Activated T-helper 9 cell treated with anti-CD3 and anti-CD28 coated beads, Interleukin-2, amount 50 U/mL, for 16 hours (primary cell): ENCODE results near the gene GDAP1L1.
"Not testable (repeated sequence)": the region's sequence is repeated elsewhere in the genome, so short reads cannot be mapped to it uniquely, and the experiment has no call there.

ENCODE experiments used
- DNase-seq: peaks from one replicate; pipeline ENCODE4 v3.0.0-alpha.2; 2020; ENCODE audit warnings: low read depth

GDAP1L1 gene

GRCh38 chr20:44302736-44303135 lies 55.6 kb downstream of the GDAP1L1 start:
- no peak for DNase-seq

- no peak for DNase-seq
Observed at GRCh38 chr20:44304383-44304782, 57.3 kb downstream of the GDAP1L1 start.

- DNase-seq = no peak
Observed at GRCh38 chr20:44306927-44307326, 59.8 kb downstream of the GDAP1L1 start.

DNA sequence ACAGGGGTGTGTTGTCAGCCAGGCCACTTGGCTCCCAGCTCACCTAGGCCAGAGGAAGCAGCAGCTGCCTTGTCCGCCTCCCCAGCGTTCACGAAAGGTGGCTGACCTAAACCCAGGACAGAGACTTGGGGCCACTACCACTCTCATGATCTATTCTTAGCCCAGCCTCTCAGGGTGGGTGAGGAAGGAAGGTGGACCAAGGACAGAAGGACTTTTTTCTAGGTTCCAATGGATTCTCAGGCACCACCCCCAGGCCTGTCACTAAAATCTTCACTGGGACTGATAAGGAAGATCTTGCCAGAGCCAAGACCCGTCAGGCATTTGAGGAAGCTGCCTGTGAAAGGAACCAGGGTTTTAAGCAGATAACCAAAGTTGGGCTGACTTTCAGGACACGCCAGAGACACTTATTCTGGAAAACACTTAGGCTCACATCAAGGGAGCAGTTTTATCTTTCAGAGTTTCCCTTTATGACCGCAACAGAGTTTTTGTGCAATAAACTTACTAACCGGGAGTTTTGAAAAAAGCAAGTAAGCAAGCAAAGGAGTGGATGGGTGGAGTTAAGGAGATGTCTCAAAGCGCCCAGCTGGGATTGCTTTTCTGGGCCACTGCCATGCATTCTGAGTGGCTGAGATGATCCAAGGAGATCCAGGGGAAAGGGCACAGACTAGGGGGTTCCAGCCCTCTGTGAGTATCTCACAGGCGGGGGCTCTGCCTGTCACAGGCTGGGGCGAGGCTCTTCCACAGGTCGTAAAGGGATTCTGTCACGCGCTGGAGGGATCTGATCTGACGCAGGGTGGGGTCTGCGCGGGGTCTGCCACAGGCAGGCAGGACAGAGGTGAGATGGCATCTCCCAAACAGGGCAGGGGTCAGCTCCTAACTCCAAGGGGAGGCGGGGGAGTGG lies 62.9 kb downstream of the GDAP1L1 start:
- DNase-seq = no peak

GRCh38 chr20:44310664-44311639 lies 63.8 kb downstream of the GDAP1L1 start, which contains the start of gene FITM2:
TSS of gene FITM2 (minus strand) at chr20:44311202. CDS start at chr20:44311148, 54 bp downstream.
- DNase-seq = peak; percentile 99

DNA sequence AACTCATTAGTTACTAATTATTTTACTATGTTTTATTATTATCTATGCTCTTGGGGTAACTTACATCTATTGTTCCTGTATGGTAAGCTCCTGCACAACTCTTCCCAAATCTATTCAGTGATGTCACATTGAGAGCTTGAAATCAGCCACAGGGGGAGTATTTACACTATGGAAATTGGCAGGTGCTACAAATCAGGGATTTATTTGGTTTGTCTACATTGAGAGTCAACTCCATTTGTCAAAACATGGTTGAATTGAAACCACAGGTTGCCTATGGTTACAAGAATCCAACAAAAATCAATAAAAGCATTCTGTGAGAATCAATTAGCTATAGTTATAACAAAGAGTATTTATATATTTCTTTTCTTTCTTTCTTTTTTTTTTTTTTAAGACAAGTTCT lies 67.8 kb downstream of the GDAP1L1 start:
- no peak for DNase-seq

DNA sequence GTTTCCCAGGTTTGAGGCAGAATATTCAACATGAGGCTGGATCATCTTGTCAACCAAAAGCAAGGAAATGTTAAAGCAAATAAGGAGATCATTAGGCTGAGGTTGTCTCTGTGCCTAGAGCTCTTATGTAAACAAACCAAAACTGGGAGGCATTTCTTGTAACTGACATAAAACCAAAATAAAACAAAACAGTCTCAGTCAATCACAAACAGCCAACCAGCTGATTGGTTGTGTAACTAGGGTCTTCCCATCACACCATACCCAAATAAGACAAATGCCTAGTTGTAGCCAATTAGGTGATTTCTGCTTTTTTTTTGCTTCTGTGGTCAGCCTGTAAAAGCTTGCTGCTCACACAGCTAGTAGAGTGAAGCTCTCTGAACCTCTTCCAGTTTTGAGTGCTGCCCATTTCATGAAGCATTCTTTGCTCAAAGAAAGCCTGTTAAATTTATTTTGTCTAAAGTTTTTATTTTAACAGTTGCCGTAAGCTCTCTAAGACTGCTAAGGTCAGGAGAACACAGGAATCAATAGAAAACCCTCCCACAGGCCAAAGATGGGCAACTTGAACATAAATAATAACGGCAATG lies 72.8 kb downstream of the GDAP1L1 start:
- DNase-seq = no peak

- no peak for DNase-seq
Observed at GRCh38 chr20:44324343-44324742, 77.2 kb downstream of the GDAP1L1 start.

DNA sequence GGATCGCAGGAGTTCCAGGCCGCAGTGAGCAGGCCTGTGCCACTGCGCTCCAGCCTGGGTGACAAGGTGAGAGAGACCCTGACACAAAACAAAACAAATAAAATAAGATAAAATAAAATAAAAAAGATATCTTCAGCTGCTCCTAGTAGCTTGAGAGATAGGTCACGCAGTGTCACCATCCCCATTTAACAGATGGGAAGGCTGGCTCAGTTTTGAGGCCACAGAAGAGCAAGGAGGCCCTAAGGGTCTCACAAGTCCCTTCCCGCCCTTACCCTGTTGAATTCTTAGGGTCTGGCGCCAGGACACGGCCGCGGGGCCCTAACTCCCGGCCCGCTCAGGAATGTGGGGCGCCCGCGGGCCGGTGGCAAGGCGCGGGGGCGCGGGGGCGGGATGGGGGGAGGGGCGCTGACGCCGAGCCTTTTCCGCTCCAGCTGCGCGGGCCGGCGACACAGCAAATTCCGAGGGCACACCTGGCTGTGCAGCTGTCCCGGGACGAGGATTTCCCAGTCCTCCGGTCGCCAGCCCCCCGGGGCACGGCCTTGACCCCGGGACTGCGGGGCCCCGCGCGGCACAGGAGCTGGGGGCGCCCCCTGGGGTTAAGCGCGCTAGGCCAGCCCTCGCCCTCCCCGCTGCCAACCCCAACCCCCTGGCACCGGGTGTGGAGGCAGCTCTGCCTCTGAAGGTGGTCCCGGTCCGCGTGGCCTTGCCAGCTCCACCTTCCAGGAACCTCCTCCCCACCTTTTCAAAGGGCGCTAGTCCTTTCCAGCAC lies 79.5 kb downstream of the GDAP1L1 start:
- DNase-seq = no peak

- DNase-seq = not testable (repeated sequence)
Observed at GRCh38 chr20:44327748-44328147, 80.6 kb downstream of the GDAP1L1 start.

DNA sequence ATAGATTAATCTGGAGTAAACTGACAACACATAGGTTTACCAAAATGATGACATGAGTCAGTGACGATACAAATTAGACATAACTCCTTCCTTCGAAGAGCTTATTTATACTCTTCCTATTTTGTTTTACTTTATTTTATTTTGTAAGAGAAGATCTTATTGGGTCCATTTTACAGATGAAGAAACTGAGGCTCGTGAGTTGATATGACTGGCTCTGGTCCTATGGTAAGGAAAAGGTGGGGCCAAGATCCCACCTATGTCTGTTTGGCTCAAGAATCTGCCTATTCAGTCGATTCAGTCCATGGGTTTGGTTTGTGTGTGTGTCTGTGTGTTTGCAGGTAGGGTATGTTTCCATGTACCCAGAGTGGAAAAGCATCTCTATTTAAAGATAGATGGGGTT lies 81.3 kb downstream of the GDAP1L1 start:
- no peak for DNase-seq
